Limb (tissue), 2 donors: Measurements from ENCODE around the gene MUSTN1.

Experiments
- DNase-seq, 2 donors: peaks; one replicate each; pipeline ENCODE4 v3.0.0-alpha.2; 2016; ENCODE audit errors: extremely low spot score in 2 of 2

Gene MUSTN1

DNA sequence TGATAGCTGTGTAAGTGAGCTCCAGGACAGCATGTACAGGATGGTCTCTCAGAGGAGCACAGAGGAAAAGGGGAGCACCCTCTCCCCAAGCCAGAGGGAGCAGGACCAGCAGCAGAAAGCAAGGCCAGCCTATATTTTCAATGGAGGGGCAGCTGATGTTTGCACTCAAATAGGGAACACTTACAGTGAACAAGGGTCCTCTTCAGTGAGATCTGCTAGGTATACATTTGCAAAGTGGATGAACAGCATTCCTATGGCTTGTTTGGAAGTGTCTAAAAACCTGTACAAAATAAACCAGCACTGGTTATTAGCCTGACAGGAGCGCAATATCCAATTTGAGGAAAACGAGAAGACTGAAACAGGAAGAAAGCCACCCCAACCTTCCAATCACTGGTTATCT is 17.6 kb upstream of the MUSTN1 start:
- DNase-seq = no peak

- DNase-seq = peak in 1 of 2 donors; percentile 48
Observed at GRCh38 chr3:52851348-52851747, 16.5 kb upstream of the MUSTN1 start.

GRCh38 chr3:52849656-52850055 is 14.8 kb upstream of the MUSTN1 start:
- DNase-seq = no peak

DNA sequence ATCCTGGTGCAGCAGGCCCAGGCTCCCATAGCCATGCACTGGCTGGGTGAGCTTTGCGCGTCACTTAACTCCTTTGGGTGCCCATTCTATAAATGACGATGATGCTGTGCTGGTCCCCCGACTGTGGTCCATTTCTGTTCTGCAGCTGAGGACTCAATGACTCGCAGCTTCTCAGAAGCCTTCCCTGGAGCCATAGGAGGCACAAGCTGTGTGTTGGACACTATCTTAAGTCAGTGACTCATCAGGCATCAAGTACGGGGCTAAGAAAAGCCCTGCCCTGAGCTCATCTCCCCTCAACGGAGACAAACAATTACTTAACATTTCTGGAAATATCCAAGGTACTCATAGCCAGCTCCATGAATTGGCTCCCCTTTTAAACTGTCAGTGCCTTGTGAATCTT is 13.8 kb upstream of the MUSTN1 start:
- no peak for DNase-seq

GRCh38 chr3:52847726-52848125 is 12.9 kb upstream of the MUSTN1 start:
- DNase-seq = no peak

- no peak for DNase-seq
Observed at GRCh38 chr3:52847241-52847640, 12.4 kb upstream of the MUSTN1 start.

GRCh38 chr3:52846432-52846965 is 11.7 kb upstream of the MUSTN1 start:
- DNase-seq = no peak

DNA sequence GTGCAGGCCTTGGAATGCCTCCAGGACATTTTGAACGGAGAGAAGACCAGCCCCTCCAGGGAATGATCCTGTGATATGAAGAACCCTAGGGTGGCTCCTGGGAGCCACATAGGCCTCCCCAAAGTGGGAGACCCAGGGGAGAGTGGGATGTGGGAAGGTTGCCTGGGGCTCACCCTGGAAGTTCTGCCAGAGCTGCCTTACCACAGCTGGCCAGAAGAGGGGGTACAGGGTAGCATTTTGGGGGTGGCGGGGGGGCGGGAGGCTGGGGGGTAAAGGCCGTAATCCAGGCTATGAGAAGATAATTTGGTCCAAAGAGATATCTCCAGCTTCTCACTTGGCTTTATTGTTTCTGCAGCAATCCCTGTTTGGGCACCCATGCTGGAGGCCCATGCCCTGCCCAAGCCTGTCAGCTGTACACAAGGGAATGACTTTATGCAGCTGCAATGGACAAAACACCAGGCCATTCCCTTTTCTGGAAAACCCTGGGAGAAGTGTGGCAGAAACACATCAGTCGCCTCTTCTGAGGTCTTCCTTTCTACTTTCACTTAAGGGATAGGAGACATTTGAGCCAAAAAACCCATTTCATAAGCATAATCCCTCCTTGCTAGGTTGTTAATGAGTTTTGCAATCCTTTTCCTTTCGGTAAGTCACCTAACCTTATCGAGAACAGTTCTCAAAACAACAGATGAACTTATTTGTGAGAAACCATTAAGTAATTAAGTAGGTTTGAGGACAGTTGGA is 11.0 kb upstream of the MUSTN1 start:
- no peak for DNase-seq

GRCh38 chr3:52845157-52845556 is 10.3 kb upstream of the MUSTN1 start:
- no peak for DNase-seq

DNA sequence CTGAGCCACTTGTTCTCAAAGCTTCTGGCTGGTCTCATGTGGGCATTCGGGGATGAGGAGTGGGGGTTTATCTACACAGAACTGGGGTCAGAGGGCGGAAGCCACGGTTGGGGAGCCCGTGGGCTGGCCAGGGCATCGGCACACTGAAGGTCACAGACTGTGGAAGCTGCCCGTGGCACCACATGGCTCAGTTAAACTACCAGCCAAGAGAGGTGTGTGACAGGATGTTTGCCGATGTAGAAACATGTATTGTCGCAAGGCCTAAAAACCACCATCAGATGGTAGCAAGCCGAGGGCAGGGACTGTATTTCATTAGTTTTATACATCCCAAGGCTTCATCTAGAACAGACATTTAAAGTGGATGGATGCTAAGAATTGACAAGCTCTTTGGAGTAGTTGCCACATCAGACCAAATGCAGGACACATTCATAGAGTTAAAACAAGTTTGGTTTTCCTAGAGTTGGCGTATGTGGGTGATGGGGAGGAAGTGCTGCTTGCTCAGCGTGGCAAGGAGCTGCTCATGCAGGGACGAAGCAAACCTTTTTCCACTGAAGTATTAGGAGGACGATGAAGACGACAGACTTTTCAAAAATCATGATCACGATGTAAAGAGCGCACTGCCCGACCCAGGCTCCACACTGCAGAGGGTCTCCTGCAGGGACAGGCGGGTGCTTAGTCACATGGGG is 9.6 kb upstream of the MUSTN1 start:
- DNase-seq = no peak

DNA sequence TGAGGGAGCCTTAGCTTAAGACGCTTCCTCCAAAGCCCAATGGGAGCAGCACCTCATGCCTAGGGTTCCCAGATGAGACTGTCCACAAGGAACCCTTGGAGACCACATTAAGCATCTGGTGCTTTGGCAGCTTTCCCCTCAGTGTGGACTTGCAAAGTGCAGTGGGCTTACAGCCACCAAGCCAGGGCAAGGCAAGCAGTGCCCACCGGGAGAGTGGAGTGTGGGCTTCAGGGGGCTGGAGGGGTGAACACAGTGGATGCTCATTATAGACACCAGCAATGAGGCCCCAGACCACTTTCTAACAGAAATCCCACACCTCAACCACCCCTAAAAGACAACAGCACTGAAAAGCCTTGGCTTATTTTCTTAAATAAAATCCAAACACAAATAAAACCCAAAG is 9.1 kb upstream of the MUSTN1 start:
- DNase-seq = no peak

- no peak for DNase-seq
Observed at GRCh38 chr3:52843108-52843865, 8.5 kb upstream of the MUSTN1 start.

- no peak for DNase-seq
Observed at GRCh38 chr3:52842424-52842823, 7.6 kb upstream of the MUSTN1 start.

- no peak for DNase-seq
Observed at GRCh38 chr3:52841981-52842340, 7.1 kb upstream of the MUSTN1 start.

DNA sequence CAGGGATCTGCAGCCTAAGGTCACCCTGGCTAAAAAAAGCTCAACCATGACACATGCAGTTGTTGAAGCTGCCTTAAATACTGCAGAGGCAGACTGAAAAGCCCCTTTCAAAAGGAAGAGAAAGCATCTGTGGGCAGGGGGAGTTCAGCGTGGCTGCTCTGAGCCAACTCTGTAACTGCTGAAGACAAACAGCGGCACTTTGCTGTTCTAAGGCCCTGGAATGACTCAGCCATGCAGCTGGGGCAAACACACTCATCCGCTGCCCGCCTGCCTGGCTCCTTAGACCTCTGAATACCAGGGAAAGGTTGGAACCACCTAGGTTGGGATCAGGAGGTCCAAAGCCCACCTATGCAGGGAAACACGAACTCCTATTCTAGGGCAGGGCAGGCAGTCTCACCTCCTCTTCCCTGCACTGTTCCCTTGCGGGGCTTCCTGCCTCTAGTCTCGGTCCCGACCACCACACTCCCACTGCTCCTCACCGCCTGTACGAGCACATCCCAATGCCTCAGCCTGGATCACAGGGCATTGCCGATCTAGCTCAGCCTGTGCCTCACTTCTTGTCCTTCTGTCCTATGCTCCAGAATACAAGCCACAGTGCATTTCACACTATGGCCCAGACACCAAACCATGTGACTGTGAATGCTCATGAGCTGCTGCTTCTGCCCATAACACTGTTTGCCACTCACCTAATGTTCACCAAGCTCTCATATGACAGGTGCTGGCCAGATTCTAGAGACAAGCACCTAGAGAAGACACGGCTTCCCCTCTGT is 6.6 kb upstream of the MUSTN1 start:
- DNase-seq = no peak

- no peak for DNase-seq
Observed at GRCh38 chr3:52839892-52840545, 5.2 kb upstream of the MUSTN1 start.

DNA sequence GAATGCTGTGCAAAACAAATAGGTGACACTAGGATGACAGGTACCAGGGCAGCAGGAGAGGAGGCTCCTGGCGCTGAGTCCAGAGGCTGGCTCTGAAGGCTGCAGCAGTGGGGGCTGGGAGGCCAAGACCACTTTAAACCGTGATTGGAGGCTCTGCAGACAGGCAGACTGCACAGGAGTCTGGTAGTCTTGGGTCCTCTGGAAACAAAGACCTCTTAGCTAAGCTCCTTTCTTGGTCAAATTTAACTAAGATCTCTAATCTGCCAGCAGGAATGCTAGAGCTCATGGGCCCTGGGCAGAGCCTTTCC is 4.4 kb upstream of the MUSTN1 start:
- DNase-seq = no peak

DNA sequence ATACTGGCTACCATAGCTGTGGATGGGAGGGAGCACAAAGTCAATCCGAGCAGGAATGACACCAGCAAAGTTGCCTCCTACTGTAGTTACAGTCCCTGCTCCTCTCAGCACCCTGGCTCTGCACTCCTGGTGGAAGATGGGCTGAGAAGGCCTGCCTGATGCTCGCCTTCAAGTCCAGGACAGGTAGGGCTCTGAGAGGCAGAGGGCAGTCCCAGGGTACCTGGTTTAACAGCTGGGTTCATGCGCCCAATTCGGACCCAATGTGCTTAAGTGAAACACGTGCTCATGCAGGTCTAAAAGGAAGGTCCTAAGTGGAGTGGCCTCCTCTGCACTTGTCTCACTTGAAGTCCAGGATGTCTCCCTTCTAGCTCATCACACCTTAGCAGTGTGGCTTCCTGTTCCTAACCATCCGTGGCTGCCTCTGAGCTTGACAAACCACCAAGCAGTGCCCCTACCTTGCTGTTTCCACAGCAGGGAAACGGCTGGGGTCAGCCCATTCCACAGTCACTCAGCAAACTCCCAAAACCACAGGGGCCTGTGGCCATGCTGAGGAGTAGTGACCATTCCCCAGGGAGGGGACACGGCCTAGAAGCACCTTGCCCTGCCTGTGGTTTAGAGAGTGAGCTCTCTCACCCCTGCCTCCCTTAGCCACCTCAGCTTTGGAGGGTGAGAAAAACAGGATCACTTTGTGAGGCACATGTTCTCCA is 3.9 kb upstream of the MUSTN1 start:
- DNase-seq = no peak

GRCh38 chr3:52836986-52837385 is 2.2 kb upstream of the MUSTN1 start:
- DNase-seq = no peak

- no peak for DNase-seq
Observed at GRCh38 chr3:52836471-52836845, 1.6 kb upstream of the MUSTN1 start.
